ENCODE data around the gene PFDN1. TPM values are rescaled to one million over a fixed set of nuclear protein-coding genes. Genes with fewer than 3 reads are reported as not detected.

PFDN1 gene
- total and polyA plus RNA-seq, 10 of the 15 experiments (the other 5 are each of a cell fraction or from before 2014, with no cell fraction given), result 62.9 to 193 (median 102) TPM

GRCh38 chr5:140221697-140222223 is 81.1 kb downstream of the PFDN1 start (continued):
- TF ChIP-seq CEBPB (IDR thresholded peaks at IDR 0.05; ENCODE audit: borderline replicate concordance in 1 of 2, low read depth in 2 of 2, low read length in 2 of 2) (no peak), TCF7 (IDR thresholded peaks at IDR 0.05; ENCODE audit: borderline replicate concordance) (peak; percentile 78), ATF2 (IDR thresholded peaks at IDR 0.05; ENCODE audit: low read length) (no peak), FOS (IDR thresholded peaks at IDR 0.05; ENCODE audit: borderline replicate concordance, extremely low read depth, insufficient read length) (no peak), BACH1 (IDR thresholded peaks at IDR 0.05; ENCODE audit: borderline replicate concordance) (no peak), MTA3 (IDR thresholded peaks at IDR 0.05; ENCODE audit: borderline replicate concordance, low read length) (no peak), IRF5 (IDR thresholded peaks at IDR 0.05; ENCODE audit: borderline replicate concordance) (no peak), ZBTB11 (CRISPR knock-in tag; IDR thresholded peaks at IDR 0.05) (no peak), NFIC (IDR thresholded peaks at IDR 0.05; ENCODE audit: low read depth, low read length) (peak; percentile 50; the same call in 1 of the 2 replicates)
